HS-5 (cell line): ENCODE data around the gene RNF19B.

Experiments used
- DNase-seq: peaks from one replicate; pipeline ENCODE4 v3.0.0-alpha.2; 2012; ENCODE audit warnings: low read depth

Gene RNF19B

DNA sequence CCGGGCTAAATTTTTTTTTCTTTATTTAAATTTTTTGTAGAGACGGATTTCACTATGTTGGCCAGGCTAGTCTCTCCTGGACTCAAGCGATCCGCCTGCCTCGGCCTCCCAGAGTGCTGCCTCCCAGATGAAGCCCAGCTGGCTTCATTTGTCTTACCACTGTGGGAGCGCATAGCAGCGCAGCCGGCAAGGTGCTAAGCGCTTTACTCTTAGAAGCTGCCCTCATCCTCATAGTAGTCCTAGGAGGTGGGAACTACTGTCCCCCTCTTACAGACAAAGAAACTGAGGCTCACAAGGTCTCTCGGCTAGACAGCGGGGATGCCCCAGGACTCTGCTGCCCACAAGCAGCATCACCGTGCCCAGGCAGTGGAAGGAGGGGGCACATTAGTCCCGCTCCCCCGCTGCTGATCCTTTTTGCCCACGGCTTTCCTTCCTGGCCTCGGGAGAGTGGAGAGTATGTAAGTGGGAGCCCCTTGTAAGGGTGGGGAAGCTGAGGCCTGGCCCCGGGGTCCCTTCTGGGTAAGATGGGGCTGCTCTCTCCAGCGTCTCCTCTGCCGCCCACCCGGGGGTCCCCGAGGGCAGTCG, 64.1 kb downstream of the RNF19B start:
- no peak for DNase-seq

- no peak for DNase-seq
These were observed 64.9 kb downstream of the RNF19B start for GRCh38 chr1:32899586-32900296.

- DNase-seq: no peak
These were observed 65.7 kb downstream of the RNF19B start for GRCh38 chr1:32898958-32899357.

DNA sequence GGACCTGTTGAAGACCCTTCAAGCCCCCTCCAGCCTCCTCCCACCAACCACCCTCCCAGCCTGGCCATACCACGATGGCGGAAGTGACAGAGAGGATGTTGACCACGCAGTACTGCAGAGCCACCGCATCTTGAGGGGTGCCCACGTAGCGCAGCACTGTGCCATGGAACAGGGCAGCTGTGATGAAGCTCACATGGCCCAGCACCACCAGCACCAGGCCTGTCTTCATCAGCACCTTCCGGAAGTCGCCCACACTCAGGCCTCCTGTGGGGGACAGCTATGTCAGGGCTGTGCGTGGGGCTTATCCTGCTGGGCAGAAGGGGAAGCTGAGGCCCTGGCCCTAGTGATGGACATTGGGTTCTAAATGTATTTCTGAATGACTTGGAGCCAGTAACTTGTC, 66.6 kb downstream of the RNF19B start:
- no peak for DNase-seq

- no peak for DNase-seq
These were observed 67.2 kb downstream of the RNF19B start for GRCh38 chr1:32897082-32898049.

GRCh38 chr1:32896451-32896850, 68.2 kb downstream of the RNF19B start:
- DNase-seq: no peak

DNA sequence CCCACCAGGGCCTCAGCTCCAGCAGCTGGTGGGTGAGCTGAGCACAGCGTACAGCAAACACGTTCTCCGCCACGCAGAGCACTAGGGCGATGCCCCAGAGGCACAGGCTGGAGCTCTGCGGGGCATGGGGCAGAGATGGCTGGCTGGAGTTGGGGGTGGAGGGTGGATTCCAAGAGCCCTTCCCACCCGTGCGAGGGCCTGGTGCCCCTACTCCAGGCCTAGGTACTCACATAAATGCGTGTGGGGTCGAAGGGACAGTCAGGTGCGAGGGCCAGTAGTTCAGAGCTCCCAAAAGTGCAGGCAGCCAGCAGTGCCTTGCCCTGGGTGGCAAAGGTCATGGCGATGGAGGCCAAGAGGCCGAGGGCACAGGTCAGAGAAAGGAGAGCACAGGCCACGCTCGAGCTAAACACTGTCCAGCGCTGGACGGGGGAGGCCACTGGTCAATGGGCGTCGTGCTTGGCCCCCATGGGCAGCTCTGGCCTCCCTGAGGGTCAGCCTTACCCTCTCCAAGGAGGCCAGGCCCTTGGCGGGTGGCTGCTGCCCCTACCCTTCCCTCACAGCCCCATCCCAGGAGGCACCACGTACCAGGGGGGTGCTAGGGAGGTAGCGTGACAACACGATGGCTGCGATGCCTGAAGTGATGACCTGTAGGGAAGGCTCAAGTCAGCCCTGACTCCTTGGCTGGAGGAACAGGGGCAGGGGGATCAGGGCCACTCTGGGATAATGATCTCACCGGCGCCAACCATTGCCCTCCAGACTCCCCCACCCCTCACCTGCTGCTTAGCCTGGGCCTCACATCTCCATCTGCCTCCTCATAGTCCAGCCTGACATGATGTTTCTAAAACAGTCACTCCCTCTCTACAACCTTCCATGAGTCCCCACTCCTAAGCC, 69.0 kb downstream of the RNF19B start:
- DNase-seq: no peak

GRCh38 chr1:32894681-32895080, 69.9 kb downstream of the RNF19B start:
- no peak for DNase-seq

DNA sequence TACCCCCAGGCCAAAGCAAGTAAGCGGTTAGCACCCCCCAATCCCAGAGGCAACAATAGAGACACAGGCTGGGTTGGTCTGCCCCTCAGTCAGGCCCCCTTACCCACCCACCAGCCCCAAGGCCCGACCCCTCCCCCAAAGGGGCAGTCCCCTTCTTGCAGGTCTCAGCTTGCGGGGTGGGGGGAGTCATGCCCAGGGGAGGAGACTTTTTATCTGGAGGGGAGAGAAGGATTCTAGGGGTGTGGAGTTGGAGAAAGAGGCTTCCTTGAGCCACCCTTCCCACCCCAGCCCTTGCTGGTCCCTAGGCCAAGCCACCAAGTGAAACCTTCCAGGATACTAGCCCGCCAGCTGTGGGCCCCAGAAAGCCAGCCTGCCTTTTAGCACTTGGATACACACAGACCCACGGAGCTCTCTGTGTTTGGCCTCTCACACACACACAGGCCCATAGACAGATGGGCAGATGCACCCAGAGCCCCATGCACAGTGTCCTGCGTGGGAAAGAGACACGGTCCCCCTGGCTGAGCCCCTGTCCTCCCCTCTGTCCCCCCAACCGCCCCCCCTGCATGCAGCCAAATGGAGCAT, 70.5 kb downstream of the RNF19B start:
- no peak for DNase-seq

GRCh38 chr1:32893198-32894018, 71.2 kb downstream of the RNF19B start:
- DNase-seq: no peak

DNA sequence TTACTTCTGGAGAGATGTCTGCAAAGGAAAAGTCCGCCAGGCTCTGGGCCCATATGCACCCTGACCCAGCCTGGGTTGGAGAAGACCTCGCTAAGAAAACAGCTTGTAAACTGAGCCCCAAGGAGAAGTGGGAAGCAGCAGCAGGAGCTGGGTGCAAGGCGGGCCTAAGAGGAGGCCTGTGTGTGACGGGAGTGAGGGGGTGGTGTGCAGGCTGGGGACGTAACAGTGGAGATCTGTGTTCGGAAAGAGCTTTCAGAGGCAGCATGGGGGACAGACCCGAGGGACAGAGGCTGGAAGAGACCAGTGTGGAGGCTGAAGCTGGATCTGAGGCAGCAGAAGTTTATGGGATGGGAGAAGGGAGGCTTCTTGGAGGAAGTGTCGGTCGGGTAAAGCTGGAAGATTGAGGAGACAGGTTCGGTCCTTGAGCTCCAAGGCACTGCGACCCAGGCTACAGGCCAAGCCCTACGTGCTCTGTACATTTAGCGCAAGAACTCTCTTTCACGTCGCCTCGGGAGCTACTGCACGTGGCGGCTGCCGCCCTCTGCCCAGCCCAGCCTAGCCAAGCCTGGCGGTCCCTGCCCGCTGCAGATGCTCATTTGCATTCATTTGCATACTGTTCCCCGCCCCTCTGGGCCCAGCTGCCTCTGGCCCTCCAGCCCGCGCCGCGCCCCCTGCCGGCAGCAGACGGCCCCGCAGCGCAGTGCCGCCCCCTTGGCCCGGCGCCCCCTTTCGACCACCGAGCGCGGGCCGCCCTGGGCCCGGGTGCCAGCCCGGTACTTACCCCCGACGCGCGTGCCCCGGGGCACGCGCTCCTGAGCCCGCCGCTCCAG, 72.0 kb downstream of the RNF19B start:
- DNase-seq: no peak

GRCh38 chr1:32891630-32892029, 73.0 kb downstream of the RNF19B start:
- no peak for DNase-seq

GRCh38 chr1:32891241-32891570, 73.4 kb downstream of the RNF19B start:
- no peak for DNase-seq

DNA sequence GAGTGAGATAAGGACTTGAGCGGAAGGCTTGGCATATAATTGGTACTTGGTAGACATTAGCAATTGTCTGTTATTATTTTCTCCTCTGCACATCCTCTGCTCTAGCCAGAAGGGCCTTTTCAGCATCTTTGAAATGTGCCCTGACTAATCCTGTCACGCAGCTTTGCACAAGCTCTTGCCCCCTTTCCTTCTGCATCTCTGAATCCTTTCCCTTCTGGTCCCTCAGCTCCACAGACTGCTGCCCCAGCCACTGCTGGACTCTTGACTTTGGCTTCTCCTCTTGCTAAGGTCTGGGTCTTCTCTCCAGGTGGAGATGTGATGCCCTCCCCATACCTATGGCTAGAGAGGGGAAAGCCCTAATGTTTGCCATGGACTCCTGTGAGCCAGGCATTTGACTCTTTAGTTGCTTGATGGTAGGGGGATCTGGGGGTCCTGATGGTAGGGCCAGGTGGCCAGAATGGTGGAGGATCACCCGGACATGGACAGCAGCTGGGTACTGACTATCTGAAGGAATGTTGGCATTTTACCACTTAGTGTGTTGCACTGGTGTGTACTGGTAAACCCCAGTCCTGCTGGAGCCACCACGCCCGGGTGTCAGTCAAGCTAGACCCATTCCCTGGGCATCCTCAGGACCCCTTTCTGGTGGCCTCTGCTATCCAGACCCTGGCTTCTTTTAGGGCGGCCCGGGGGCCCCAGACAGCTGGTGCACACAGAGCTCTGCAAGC, 73.9 kb downstream of the RNF19B start:
- no peak for DNase-seq

GRCh38 chr1:32889731-32890278, 74.8 kb downstream of the RNF19B start:
- DNase-seq: no peak

DNA sequence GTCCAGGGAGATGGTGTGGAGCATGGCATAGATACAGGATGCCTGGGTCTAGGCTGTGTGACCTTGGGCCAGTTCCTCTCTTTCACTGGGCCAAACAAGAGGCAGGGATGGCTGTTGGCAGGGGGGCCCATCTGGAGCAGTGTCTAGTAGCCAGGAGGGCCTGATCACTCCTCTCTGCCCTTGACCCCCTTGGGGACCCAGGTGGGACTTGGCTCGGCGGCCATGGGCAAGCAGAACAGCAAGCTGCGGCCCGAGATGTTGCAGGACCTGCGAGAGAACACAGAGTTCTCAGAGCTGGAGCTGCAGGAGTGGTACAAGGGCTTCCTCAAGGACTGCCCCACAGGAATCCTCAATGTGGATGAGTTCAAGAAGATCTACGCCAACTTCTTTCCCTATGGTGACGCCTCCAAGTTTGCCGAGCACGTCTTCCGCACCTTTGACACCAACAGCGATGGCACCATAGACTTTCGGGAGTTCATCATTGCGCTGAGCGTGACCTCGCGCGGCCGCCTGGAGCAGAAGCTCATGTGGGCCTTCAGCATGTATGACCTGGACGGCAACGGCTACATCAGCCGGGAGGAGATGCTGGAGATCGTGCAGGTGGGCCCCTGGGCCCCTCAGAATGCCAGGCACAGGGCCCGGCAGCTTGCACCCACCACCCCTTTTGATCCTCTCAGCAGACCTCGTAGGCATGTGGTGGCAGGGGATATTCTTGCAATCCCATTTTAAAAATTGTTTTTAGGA, 75.8 kb downstream of the RNF19B start:
- DNase-seq: no peak

DNA sequence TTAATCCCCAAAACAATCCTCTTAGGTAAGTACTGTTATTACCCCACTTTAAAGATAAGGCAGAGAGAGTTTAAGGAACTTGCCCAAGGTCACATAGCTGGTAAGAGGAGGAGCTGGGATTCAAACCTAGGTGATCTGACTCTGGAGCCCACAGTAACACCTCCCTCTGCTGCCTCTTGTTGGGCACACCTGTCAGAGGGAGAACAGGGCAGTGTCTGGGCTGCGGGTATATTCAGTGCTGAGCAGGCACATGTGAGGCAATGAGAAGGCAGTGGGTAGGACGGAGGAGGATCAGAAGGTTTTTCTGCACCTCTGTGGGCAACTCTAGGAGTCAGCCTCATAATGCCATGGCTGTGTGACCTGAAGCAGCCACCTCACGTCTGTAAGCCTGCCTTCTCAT, 76.5 kb downstream of the RNF19B start:
- DNase-seq: no peak

- no peak for DNase-seq
These were observed 77.0 kb downstream of the RNF19B start for GRCh38 chr1:32887623-32888022.
